ENCODE measurements around the gene CNTNAP1.

Gene CNTNAP1

DNA sequence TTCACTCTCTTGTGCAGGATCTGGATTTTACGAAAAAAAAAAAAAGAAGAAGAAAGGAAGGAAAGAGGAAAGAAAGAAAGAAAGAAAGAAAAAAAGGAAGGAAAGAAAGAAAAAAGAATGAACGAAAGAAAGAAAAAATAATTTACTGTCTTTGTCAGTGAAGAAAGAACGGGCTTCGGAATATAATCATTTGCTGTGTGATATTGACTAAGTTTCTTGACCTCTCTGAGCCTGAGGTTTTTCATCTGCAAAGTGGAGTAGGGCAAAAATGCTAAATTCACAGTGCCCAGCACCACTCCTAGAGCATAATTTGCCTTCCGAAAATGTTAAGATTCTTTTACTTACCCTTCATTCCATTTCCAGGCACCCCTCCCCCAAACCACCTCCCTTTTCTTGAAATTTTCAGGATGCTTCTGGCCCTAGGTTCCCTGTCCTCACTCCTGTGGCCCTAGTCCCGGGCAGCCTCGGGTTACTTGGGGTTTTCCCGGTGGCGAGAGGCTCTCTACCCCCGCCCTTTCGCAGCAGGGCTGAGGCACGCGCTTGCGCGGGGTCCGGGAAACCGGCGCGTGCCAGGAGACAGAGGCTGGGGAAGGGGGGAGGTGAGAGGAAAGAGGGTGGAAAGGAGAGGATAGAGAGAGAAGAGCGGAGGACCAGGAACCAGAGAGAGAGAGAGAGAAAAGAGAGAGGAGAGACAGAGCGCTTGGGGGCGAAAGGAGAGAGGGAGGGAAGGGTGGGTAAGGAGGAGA lies at the start of gene CNTNAP1:
Gene CNTNAP1, plus strand, starts transcription at position 556 of the 746 bp plus-strand sequence. CDS start 299 bp downstream, outside the sequence.
- H3K27me3 Mint-ChIP-seq: peaks cover 36% of the 10 kb centered on the region
- DNase-seq (ENCODE audit: low spot score in 2 of 2): no peak

DNA sequence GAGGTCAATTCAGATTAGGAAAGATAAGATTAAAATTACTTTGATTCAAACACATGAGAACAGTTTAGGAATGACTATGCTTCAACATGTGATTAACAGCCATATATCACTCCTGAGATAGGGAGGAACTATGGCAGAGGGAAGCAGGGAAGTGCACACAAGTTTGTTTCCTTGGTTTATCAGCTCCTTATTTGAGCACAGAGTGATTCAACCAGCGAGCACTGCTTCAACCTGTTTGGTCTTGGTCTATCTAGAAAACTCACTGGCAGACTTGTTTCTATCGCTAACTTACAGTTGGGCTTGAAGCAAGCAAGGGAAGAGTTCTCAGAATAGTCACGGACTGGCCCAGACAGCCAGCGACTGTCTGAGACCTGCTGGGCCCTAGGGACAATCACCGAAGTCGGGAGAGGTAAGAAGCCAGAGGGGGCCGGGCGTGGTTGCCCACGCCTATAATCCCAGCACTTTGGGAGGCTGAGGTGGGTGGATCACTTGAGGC lies 49.3 kb upstream of the CNTNAP1 start:
- Mint-ChIP-seq H3K4me3 (no peak overlapping the region), H3K9me3 (no peaks in the 10 kb centered on the region), H3K27ac (ENCODE audit: low read depth) (no peak overlapping the region), H3K27me3 (no peaks in the 10 kb centered on the region), H3K4me1 (no peaks in the 10 kb centered on the region), H3K36me3 (ENCODE audit: insufficient read depth) (peaks cover 2% of the 10 kb centered on the region)
- no peak for DNase-seq (ENCODE audit: low spot score in 2 of 2)
- no peak for ATAC-seq (replicated peaks; ENCODE audit: extremely low read depth, poor library complexity, severe bottlenecking)

More for the DNA sequence above, at the start of gene CNTNAP1:
- Mint-ChIP-seq H3K9me3 (no peaks in the 10 kb centered on the region), H3K4me3 (peak within 1 kb of the TSS; percentile 59), H3K4me1 (peaks cover 52% of the 10 kb centered on the region), H3K36me3 (ENCODE audit: insufficient read depth) (peaks cover 13% of the 10 kb centered on the region), H3K27ac (ENCODE audit: low read depth) (peak within 1 kb of the TSS; percentile 46)
- ATAC-seq (replicated peaks; ENCODE audit: extremely low read depth, poor library complexity, severe bottlenecking): no peak

DNA sequence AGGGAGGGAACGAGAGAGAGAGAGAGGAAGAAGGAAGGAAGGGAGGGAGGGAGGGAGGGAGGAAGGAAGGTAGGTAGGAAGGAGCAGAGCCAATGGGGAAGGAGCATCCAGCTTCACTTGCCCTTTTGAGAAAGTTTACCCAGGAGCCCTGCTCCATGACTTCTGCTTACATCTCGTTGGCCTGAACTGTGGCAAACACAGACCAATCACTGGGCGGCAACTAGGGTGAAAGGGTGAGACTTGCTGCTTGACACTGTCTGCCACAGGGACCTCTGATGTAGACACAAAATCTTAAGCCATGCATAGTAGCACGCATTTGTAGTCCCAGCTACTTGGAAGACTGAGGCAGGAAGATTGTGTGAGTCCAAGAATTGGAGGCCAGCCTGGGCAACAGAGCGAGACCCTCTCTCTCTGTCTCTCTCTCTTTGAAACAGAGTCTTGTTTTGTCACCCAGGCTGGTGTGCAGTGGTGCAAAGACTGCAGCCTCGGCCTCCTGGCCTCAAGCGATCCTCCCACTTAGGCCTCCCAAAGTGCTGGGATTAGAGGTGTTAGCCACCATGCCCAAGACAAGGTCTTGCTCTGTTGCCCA lies 42.7 kb upstream of the CNTNAP1 start:
- no peak for ATAC-seq (replicated peaks; ENCODE audit: extremely low read depth, poor library complexity, severe bottlenecking)
- no peaks in the 10 kb centered on the region for H3K4me1 Mint-ChIP-seq
- H3K9me3 Mint-ChIP-seq: no peaks in the 10 kb centered on the region
- no peak for DNase-seq (ENCODE audit: low spot score in 2 of 2)
- peaks cover 11% of the 10 kb centered on the region for H3K27me3 Mint-ChIP-seq
- H3K4me3 Mint-ChIP-seq: no peak overlapping the region
- H3K27ac Mint-ChIP-seq (ENCODE audit: low read depth): no peak overlapping the region
- no peaks in the 10 kb centered on the region for H3K36me3 Mint-ChIP-seq (ENCODE audit: insufficient read depth)

DNA sequence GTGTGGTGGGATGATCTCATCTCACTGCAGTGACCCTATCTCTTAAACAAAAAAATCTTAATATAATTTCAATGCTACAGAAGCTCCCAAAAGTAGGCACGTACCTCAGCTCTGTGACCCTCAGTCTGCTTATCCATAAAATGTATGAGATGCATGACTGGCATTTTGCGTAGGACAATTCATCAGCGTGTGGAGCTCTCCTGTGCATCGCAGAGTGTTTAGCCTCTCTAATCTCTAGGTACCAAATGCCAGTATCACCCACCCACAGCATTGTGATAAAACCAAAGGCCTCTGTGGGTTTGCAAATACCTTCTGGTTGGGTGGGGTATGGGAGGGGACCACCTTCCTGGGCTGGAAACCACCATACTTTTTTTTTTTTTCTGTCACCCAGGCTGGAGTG lies 42.2 kb upstream of the CNTNAP1 start:
- H3K9me3 Mint-ChIP-seq: no peaks in the 10 kb centered on the region

DNA sequence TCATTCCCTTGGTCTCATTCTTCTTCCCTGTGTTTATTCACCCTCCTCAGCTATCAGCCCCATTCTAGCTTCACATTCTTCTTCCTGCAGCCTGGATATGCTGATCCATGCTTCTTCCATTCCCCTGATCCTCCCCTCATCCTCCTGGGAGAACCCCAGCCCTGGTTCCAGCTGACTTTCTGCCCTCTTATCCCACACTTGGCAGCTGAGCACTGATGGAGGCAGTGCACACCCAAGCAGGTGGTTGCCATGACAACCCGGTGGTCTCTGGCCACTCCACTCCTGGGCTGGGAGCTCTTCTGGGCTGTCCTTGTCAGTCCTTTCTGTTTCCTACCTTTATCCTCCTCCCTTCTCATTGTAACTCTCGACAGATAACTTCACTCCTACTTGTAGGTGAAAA lies 40.0 kb upstream of the CNTNAP1 start:
- no peak overlapping the region for H3K4me3 Mint-ChIP-seq
- no peak for DNase-seq (ENCODE audit: low spot score in 2 of 2)
- H3K9me3 Mint-ChIP-seq: no peaks in the 10 kb centered on the region
- no peak for ATAC-seq (replicated peaks; ENCODE audit: extremely low read depth, poor library complexity, severe bottlenecking)
- peaks cover 11% of the 10 kb centered on the region for H3K27me3 Mint-ChIP-seq
- no peaks in the 10 kb centered on the region for H3K36me3 Mint-ChIP-seq (ENCODE audit: insufficient read depth)
- H3K27ac Mint-ChIP-seq (ENCODE audit: low read depth): no peak overlapping the region
- no peaks in the 10 kb centered on the region for H3K4me1 Mint-ChIP-seq

More for the DNA sequence above, 42.2 kb upstream of the CNTNAP1 start:
- ATAC-seq (replicated peaks; ENCODE audit: extremely low read depth, poor library complexity, severe bottlenecking) (no peak), DNase-seq (ENCODE audit: low spot score in 2 of 2) (no peak)
- Mint-ChIP-seq H3K27me3 (peaks cover 11% of the 10 kb centered on the region), H3K4me3 (no peak overlapping the region), H3K36me3 (ENCODE audit: insufficient read depth) (no peaks in the 10 kb centered on the region), H3K4me1 (no peaks in the 10 kb centered on the region), H3K27ac (ENCODE audit: low read depth) (no peak overlapping the region)

DNA sequence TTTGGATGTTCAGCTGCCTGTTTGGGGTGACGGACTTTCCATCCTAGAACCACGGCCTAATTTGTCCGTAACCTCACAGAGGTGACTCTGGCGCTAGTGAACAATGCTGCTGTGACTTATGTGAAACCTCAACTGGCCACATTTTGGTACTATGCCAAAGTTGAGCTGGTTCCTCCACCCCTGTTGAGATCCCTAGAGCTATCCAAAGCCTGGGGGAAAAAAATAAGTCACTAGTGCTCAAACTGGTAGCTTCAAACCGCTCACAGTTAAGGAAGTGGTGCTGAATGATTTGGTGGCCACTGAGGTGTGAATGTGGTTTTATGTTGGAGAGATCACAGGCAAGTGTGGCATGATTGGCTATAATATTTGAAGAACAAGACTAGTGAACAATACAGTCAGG lies 34.6 kb upstream of the CNTNAP1 start:
- Mint-ChIP-seq H3K4me3 (no peak overlapping the region), H3K27me3 (peaks cover 4% of the 10 kb centered on the region), H3K36me3 (ENCODE audit: insufficient read depth) (no peaks in the 10 kb centered on the region), H3K4me1 (peaks cover 7% of the 10 kb centered on the region), H3K9me3 (no peaks in the 10 kb centered on the region), H3K27ac (ENCODE audit: low read depth) (no peak overlapping the region)
- ATAC-seq (replicated peaks; ENCODE audit: extremely low read depth, poor library complexity, severe bottlenecking) (no peak), DNase-seq (ENCODE audit: low spot score in 2 of 2) (no peak)

DNA sequence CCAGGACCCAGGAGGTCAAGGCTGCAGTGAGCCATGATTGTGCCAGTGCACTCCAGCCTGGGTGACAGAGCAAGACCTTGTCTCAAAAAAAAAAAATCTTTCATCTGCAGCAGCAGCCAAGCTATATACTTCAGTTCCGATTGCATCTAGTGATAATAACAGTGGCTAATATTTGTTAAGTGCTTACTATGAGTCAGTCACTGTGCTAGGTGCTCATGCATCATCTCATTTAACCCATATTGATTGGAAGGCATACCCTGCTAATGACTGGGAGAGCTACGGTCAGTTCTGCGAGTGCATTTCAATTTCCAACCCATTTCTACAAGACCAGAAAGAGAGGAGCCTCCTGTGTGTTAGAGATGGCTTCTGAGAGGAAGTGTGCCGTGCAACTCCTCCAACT lies 30.9 kb upstream of the CNTNAP1 start:
- Mint-ChIP-seq H3K27ac (ENCODE audit: low read depth) (no peak overlapping the region), H3K4me3 (no peak overlapping the region), H3K27me3 (peaks cover 16% of the 10 kb centered on the region), H3K36me3 (ENCODE audit: insufficient read depth) (peaks cover 2% of the 10 kb centered on the region), H3K9me3 (no peaks in the 10 kb centered on the region), H3K4me1 (peaks cover 18% of the 10 kb centered on the region)
- DNase-seq (ENCODE audit: low spot score in 2 of 2) (no peak), ATAC-seq (replicated peaks; ENCODE audit: extremely low read depth, poor library complexity, severe bottlenecking) (no peak)

DNA sequence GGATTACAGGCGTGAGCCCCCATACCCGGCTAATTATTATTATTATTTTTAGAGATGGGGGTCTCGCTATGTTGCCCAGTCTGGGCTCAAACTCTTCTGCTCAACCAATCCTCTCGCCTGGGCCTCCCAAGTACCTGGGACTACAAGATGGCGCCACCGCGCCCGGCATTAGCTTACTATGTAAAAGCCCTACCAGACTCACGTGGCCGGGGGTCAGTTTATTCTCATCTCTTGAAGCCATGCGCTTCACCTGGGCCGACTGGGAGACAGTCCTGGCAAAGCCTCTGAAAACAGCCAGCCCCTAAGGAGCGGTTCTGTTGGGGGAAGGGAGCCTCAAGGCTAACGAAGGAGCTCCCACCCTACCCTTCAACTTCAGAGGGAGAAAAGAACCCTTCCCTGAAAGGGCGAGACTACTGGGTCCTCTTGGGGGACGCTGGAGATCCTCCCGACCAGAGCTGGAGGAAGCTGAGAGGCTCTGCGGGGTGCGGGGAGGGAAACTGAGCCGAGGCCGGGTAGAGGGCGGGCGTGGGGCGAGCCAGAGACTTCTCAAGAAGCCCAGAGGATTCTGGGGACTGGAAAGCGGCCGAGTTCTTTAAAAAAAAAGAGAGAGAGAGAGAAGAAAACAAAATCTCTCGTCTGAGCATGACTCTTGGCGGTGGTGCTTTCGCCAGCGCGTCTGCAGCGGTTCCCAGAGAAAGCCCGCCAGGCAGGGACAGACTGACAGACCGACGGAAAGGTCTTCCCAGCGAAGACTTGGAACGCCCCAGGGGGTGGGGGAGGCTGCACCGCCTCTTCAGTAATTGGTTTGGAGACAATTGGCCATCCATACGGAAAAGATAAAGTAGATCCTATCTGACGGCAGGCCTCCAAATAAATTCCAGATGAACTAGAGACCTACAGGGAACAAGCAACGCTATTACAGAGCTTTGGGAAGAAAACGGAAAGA lies 28.9 kb upstream of the CNTNAP1 start:
- ATAC-seq (replicated peaks; ENCODE audit: extremely low read depth, poor library complexity, severe bottlenecking) (no peak), DNase-seq (ENCODE audit: low spot score in 2 of 2) (no peak)
- H3K36me3 Mint-ChIP-seq (ENCODE audit: insufficient read depth): peaks cover 2% of the 10 kb centered on the region
- peaks cover 16% of the 10 kb centered on the region for H3K27me3 Mint-ChIP-seq
- H3K4me1 Mint-ChIP-seq: peaks cover 15% of the 10 kb centered on the region
- no peak overlapping the region for H3K27ac Mint-ChIP-seq (ENCODE audit: low read depth)
- H3K9me3 Mint-ChIP-seq: no peaks in the 10 kb centered on the region
- no peak overlapping the region for H3K4me3 Mint-ChIP-seq

DNA sequence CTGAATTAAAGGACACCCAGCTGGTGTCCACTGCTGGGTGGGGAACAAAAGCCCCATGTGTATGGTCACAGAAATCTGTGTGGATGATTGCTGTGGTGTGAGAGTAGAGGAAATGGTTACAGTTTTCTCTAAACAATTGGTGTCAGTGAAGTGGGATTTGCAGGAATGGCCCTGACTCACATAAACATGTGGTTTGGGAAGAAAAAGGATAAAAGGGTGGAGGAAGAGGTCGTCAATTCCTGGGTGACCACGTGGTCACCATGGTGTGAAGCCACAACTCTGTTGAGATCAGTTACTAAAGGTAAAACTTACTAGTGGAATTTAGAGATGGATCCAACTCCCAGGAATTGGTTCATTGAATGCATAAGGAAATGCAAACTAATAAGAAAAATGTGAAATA lies 26.8 kb upstream of the CNTNAP1 start:
- Mint-ChIP-seq H3K4me3 (no peak overlapping the region), H3K27me3 (peaks cover 16% of the 10 kb centered on the region)
- DNase-seq (ENCODE audit: low spot score in 2 of 2): no peak

DNA sequence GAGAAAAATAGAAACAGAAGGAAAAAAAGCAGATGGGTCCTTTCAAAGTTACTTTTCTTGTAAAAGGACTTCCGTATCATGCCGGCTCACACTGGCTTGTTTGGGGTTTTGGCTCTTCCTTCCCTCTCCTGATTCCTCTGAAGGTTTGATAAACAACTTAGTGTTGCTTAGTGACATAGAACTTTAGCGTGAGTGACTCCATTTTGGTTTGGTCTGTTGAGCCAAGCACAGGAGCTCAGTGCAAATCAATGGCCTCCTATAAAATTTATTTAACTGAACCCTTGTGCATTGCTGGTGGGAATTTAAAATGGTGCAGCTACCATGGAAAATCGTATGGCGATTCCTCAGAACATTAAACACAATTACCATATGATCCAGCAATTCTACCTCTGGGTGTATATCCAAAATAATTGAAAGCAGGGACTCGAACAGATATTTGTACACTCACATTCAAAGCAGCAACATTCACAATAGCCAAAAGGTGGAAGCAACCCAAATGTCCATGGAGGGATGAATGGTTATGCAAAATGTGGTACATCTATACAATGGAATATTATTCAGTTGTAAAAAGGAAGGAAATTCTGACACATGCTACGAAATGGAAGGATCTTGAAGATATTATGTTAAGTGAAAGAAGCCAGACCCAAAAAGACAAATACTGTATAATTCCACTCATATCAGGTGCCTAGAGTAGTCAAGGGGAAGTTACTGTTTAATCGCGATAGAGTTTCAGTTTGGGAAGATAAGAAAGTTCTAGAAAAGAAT lies 24.3 kb upstream of the CNTNAP1 start:
- ATAC-seq (replicated peaks; ENCODE audit: extremely low read depth, poor library complexity, severe bottlenecking) (no peak), DNase-seq (ENCODE audit: low spot score in 2 of 2) (no peak)
- Mint-ChIP-seq H3K4me3 (peak overlapping the region; percentile 87), H3K27me3 (peaks cover 14% of the 10 kb centered on the region), H3K27ac (ENCODE audit: low read depth) (no peak overlapping the region), H3K36me3 (ENCODE audit: insufficient read depth) (peaks cover 5% of the 10 kb centered on the region), H3K4me1 (peaks cover 27% of the 10 kb centered on the region), H3K9me3 (no peaks in the 10 kb centered on the region)

More for the DNA sequence above, 26.8 kb upstream of the CNTNAP1 start:
- H3K9me3 Mint-ChIP-seq: no peaks in the 10 kb centered on the region
- ATAC-seq (replicated peaks; ENCODE audit: extremely low read depth, poor library complexity, severe bottlenecking): no peak
- H3K27ac Mint-ChIP-seq (ENCODE audit: low read depth): no peak overlapping the region
- peaks cover 5% of the 10 kb centered on the region for H3K36me3 Mint-ChIP-seq (ENCODE audit: insufficient read depth)
- peaks cover 27% of the 10 kb centered on the region for H3K4me1 Mint-ChIP-seq

DNA sequence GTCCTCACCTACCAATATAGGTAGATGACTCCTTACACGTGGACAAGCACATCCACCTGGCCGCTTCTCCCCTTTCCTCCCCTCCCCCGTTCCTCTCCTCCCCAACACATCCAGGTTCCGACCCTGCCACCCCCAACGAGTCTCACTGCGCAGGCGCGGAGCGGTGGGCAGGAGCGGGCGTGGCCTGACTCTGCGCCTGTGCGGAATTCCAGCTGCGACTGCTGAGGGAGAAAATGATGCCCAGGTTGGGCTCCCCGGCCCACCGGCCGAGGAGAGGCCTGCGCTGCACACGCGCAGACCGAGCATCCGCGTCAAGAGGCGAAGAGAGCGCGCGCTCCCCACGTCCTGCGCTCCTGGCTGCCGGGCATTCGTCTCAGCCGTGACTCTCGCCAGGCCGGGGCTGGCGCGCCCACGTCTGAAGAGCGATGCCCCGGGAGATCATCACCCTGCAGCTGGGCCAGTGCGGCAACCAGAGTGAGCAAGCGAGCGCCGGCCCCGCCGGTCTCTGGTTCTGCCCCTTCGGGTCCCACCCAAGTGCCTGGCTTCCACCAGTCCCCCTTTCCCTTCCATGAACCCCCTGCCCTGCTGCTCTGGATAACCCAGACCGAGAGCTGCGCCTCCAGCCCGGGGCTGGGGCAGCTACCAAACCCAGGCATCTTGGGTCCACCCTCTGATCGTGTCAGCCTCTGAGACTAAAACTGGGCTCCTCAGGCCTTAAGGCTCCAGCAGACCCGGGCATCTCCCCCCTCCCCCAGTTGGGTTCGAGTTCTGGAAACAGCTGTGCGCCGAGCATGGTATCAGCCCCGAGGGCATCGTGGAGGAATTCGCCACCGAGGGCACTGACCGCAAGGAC lies 23.0 kb upstream of the CNTNAP1 start, which contains the start of gene TUBG2:
Gene TUBG2, plus strand, starts transcription at position 206 of the 853 bp plus-strand sequence. Its CDS starts 220 bp downstream, at position 426.
- peak within 1 kb of the TSS; percentile 87 for H3K4me3 Mint-ChIP-seq
- peaks cover 1% of the 10 kb centered on the region for H3K27me3 Mint-ChIP-seq
- no peaks in the 10 kb centered on the region for H3K9me3 Mint-ChIP-seq
- ATAC-seq (replicated peaks; ENCODE audit: extremely low read depth, poor library complexity, severe bottlenecking): peak; percentile 78
- peak within 1 kb of the TSS; percentile 44 for H3K27ac Mint-ChIP-seq (ENCODE audit: low read depth)
- peaks cover 22% of the 10 kb centered on the region for H3K4me1 Mint-ChIP-seq
- peak in 1 of 2 donors; percentile 18 for DNase-seq (ENCODE audit: low spot score in 2 of 2)
- peaks cover 3% of the 10 kb centered on the region for H3K36me3 Mint-ChIP-seq (ENCODE audit: insufficient read depth)

Data from central memory CD8-positive, alpha-beta T cell (primary cell).